GM18520 (cell line): ENCODE results near the gene TSFM.
A peak's percentile ranks its signal among the peaks of the same experiment; 100 is the strongest.
"Not testable (repeated sequence)": the region's sequence is repeated elsewhere in the genome, so short reads cannot be mapped to it uniquely, and the experiment has no call there.

Experiments
- ATAC-seq: cut with Tn5 transposase; IDR thresholded peaks from one replicate; pipeline ENCODE4 v1.9.1; 2021; ENCODE audit not compliant: unreplicated experiment

Gene TSFM

DNA sequence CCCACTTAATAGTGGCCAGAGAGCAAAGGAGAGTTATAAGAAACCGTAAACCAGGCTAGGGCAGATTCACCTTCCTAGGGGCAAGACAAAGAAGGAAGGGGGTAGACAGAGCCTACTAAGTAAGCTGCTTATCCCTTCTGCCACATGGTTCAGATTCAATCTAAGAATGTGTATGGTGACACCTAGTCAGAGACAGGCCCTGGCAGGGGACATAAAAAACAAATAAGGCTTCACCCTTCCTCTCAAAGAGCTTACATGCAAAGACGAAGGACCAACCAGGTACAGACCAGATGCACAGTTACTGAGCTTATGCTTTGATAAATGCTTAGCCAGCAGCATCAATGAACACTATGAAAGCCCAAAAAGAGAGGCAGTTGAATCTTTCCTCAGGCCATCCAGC, 20.1 kb upstream of the TSFM start:
- no peak for ATAC-seq

DNA sequence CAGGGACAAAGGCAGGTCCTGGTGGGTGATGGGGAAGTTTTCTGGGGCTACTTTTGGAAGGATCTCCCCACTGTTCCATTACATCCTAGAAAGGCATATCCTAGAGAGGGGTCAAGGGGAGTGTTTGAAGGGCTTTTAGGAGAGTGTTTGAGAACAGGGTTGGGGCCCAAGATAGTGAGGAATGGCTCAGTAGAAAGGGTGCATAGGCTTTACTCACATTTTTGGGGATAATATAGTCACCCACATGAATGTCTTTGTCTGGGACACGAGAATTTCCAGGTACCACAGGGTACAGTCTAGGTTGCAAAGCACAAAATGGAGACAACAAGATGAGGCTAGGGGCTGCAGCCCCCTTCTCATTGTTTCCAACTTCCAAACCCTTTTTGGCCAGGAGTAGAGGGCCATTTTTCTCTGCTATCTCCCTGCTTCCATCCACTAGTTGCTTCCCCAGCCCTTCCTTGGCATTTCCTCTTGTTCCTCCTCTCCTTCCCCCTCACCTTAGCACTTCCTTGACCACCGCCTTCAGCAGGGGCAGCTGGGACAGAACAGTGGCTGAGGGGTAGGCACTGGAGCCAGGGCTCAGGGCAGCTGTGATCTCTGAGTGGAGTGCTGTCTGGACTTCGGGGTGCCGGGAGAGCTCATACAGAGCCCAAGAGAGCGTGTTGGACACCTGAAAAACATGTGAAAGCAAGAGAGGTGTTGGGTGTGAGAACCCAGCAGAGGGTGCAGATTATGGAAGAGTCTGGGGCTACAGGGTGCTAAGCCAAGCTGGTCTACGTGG, 18.5 kb upstream of the TSFM start:
- no peak for ATAC-seq

- no peak for ATAC-seq
Observed at GRCh38 chr12:57764662-57765002, 18.0 kb upstream of the TSFM start.

GRCh38 chr12:57765003-57765697, 17.4 kb upstream of the TSFM start:
- ATAC-seq, result no peak

DNA sequence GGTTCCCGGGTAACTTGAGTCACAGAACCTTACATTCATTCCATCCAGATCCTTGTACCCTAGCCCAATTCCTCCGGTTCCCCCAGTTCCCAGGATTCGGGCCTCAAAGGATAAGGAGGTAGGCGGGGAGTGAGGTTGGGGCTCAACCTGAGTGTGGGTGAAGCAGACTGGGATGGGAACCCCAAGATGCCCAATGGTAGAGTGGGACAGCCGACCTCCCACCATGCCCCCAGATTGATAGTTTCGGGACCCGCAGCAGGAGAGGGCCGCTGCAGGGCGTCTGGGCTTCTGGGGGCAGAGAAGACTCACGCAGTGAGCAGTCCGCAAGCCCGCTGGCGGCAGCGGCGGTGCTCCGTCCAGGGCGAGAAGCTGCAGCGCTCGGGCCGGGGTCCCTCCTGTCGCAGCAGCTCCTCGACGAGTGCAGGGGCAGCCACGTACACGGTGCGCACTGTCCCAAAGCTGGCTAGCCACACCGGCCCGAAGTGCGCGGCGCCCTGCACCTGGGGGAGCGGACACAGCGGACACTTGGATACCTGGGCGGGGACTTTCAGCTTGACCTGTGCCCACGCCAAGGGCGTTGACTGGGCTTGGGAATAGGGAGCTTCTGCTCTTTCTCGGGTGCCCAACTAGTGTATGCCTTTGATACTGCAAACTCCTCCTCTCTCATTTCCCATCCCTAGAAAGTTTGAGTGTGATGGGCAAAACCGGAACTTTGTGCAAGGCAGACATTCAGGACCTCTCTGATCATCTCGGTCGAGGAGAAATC, 16.7 kb upstream of the TSFM start:
- no peak for ATAC-seq

GRCh38 chr12:57766464-57767304, 15.9 kb upstream of the TSFM start, which contains the start of gene CYP27B1:
CYP27B1 (minus strand) TSS chr12:57767078; CDS start chr12:57767041, 37 bp downstream.
- no peak for ATAC-seq

DNA sequence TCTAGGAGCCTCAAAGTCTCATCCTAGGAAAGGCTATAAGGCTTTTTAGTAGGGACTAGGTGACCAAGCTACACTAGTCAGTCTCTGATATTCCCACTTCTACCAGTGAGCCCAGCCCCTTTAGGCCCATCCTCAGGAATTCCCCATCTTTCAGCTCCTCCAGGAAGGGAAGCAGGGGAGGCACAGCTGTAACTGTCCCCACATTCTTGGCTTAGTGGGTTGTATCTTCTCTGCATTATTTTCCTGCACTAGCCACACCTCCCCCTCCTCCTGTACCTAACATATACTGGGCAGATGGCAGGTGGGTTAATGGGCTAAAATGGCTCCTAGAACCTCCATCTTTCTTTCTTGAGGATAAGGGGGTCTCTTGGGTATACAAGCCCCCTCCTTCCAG, 15.3 kb upstream of the TSFM start:
- no peak for ATAC-seq

GRCh38 chr12:57767876-57768275, 14.7 kb upstream of the TSFM start:
- ATAC-seq, result no peak

- ATAC-seq, result no peak
Observed at GRCh38 chr12:57769594-57769993, 13.0 kb upstream of the TSFM start.

DNA sequence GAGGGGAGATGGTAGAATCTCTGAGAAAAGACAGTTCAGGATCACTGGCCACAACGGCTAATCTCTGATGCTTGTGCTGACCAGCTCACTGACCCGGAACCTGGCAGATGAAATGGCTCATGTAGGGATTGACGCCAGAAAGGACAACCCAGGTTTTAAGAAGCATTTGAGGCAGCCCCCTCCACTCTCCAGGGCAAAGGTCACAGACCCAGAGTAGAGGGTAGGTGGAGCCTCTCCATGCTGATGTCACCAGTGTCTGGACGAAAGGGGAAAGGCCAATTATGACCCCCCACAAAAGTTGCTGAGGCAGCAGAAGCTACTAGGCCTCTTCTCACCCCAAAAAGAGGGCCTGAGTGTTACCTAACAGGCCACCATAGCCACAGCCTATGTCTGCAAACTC, 11.9 kb upstream of the TSFM start:
- ATAC-seq, result no peak

- ATAC-seq, result peak; percentile 36
Observed at GRCh38 chr12:57771236-57771872, 11.2 kb upstream of the TSFM start.

DNA sequence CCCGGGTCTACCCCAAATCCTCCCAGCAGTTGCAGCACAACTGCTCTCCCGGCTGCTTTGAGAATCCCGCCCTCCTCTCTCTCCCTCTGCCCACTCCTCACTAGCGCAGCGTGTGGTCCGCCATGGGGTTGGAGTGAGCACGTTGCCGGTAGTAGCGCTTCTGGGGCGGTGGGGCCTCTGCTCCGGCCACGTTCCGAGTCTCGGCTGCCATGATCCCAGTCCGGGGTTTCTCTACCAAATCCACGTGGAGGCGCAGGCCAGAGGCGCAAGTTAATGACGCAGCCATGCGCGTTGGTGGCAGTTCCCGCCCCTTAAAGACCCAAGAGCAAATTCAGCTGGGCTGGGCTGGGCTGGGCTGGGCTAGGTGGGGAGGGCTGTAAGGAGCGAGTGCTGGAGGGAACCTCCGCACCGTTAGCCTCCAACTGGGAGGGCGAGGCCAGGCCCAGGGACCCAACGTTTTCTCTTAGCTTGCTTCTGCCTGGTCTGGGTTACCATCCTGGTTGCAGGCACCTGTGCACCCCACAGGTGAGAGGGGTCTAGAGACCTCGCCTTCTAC, 10.6 kb upstream of the TSFM start, which contains the start of gene METTL1:
Gene METTL1 (minus strand): TSS at position 233 of the 556 bp plus-strand sequence. CDS start 22 bp downstream, at position 211.
- ATAC-seq, result peak; percentile 66

DNA sequence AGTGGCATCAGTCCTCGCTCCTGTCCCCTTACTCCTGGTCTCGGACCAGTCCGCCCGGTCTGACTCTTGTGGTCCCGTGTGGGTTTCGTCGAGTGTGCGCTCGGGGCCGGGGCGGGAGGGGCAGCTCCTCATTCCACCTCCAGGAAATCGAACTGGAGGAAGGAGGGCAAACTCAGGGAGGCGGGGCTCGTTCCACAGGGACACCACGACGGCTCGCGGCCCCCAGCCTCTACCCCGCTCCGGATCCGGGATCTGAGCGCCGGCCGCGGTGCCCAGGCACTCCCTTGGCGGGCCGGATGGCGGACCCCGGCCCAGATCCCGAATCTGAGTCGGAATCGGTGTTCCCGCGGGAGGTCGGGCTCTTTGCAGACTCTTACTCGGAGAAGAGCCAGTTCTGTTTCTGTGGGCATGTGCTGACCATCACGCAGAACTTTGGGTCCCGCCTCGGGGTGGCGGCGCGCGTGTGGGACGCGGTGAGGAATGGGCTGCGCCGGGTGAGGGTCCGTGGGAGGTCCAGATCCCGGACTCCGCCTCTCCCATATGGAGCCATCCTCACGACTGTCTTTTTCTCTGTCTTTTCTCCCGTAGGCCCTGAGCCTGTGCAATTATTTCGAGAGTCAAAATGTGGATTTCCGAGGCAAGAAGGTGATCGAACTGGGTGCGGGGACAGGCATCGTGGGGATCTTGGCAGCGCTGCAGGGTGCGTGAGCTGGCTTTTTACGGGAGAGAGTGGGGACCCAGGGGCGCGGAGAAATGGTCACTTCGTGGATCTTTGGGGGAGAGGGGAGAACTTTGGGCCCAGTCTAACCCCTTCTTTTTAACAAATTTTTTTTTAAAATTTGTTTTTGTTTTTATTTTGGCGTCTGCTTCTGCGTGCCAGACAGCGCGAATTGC, 9.9 kb upstream of the TSFM start, which contains the start of gene EEF1AKMT3:
Gene EEF1AKMT3 (plus strand): TSS at position 186 of the 894 bp plus-strand sequence. CDS start 111 bp downstream, at position 297.
- ATAC-seq, result no peak

GRCh38 chr12:57774634-57775033, 8.0 kb upstream of the TSFM start:
- ATAC-seq, result not testable (repeated sequence)

GRCh38 chr12:57775044-57775443, 7.5 kb upstream of the TSFM start:
- no peak for ATAC-seq

- ATAC-seq, result no peak
Observed at GRCh38 chr12:57775563-57776246, 6.9 kb upstream of the TSFM start.

- ATAC-seq, result no peak
Observed at GRCh38 chr12:57776247-57776587, 6.4 kb upstream of the TSFM start.

DNA sequence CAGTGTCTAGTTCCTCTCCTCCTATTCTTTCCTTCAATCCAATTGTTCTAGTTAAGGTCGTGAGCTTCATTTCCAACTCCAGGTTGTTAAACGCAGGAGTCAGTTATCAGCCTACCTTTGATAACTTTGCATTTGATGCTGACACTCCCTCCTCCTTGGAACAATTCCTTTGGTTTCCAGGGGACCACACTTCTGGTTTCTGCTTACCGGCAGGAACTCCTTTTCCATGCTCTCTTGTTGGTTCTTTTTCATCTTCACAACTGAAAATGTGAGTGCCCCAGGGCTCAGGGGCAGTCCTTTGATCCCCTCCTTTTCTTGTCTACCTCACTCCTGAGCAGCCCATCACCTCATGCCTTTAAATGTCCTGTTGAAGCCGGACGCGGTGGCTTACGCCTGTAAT, 5.2 kb upstream of the TSFM start:
- no peak for ATAC-seq
